ENCODE results near the gene GLB1L. TPM values are rescaled to one million over a fixed set of nuclear protein-coding genes. Genes with fewer than 3 reads are reported as not detected.

Gene GLB1L
- total RNA-seq, 4 donors from 2014 or later = 6.7 to 13.1 (median 9.6) TPM

DNA sequence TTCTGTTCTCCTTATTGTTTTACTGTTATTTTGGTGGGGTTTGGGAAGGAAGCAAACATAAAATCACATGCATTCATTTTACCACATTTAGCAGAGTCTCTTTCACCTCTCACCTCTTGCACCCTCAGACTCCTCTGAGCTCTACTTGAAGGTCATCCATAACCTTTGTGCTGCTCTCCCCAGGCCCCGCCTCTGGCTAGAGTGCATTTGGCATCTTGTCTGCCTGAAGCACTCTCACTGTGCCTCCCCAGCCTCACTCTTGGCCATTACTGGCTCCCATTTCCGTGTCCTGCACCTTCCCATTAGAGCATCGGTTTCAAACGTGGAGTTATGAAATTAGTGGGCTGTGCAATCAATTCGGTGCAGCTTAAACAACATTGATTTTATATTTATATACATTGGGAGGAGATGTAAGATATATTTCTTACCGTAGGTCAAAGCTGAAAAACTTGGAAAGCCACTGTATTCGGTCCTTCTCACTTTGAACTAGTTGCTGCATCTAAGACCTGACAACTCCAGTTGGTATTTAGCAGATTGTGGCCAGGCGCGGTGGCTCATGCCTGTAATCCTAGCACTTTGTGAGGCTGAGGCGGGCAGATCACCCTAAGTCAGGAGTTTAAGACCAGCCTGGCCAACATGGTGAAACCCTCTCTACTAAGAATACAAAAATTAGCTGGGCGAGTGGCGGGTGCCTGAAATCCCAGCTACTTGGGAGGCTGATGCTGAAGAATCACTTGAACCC lies 45.6 kb downstream of the GLB1L start:
- Histone ChIP-seq H3K27me3 (peaks cover 0 to 11% of the 10 kb centered on the region in 2 donors), H3K9me3 (no peaks in the 10 kb centered on the region), H3K27ac (no peak overlapping the region), H3K4me1 (peaks cover 0 to 4% (median 0%) of the 10 kb centered on the region in 4 donors), H3K4me3 (no peak overlapping the region), H3K36me3 (no peaks in the 10 kb centered on the region)
- WGBS, 2 donors = 88 to 89% methylated on average over 12 of the region's 12 CpGs
- DNase-seq (ENCODE audit: low spot score in 2 of 2) = peak in 1 of 2 donors; percentile 3
- no peak for TF ChIP-seq POLR2A (IDR thresholded peaks at IDR 0.05)
- TF ChIP-seq, protein P1, sequence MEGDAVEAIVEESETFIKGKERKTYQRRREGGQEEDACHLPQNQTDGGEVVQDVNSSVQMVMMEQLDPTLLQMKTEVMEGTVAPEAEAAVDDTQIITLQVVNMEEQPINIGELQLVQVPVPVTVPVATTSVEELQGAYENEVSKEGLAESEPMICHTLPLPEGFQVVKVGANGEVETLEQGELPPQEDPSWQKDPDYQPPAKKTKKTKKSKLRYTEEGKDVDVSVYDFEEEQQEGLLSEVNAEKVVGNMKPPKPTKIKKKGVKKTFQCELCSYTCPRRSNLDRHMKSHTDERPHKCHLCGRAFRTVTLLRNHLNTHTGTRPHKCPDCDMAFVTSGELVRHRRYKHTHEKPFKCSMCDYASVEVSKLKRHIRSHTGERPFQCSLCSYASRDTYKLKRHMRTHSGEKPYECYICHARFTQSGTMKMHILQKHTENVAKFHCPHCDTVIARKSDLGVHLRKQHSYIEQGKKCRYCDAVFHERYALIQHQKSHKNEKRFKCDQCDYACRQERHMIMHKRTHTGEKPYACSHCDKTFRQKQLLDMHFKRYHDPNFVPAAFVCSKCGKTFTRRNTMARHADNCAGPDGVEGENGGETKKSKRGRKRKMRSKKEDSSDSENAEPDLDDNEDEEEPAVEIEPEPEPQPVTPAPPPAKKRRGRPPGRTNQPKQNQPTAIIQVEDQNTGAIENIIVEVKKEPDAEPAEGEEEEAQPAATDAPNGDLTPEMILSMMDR (IDR thresholded peaks at IDR 0.05) = no peak
- TF ChIP-seq EP300 (IDR thresholded peaks at IDR 0.05) = no peak

DNA sequence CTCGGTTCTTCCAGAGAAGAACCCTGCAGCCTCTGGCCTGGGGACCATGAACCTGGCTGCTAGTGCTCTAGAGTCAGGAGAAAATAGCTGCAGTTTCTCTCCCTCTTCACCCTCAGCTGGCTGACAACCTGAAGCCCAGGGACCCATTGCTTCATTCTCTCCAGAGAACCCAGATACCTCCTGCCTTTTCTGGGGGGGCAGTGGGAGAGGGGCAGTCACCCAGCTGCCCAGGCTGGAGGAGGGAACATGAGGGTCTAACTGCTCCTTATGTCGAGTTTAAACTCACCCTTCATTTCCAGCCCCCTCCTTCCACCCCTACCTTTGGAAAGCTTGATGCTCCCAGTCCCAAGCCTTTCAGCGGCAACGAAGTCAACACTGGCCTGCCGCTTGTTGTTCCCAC lies 46.3 kb downstream of the GLB1L start:
- H3K4me3 ChIP-seq = no peak overlapping the region
- H3K9me3 ChIP-seq = no peaks in the 10 kb centered on the region
- 77 to 88% methylated on average over 5 of the region's 5 CpGs for WGBS, 2 donors
- H3K4me1 ChIP-seq = peaks cover 0 to 4% (median 0%) of the 10 kb centered on the region in 4 donors
- H3K27ac ChIP-seq = no peak overlapping the region
- H3K27me3 ChIP-seq = peaks cover 0 to 11% of the 10 kb centered on the region in 2 donors
- TF ChIP-seq EP300 (IDR thresholded peaks at IDR 0.05) (no peak), POLR2A (IDR thresholded peaks at IDR 0.05) (no peak)
- TF ChIP-seq, protein P1 (IDR thresholded peaks at IDR 0.05) = no peak
- no peak for DNase-seq (ENCODE audit: low spot score in 2 of 2)
- H3K36me3 ChIP-seq = no peaks in the 10 kb centered on the region

DNA sequence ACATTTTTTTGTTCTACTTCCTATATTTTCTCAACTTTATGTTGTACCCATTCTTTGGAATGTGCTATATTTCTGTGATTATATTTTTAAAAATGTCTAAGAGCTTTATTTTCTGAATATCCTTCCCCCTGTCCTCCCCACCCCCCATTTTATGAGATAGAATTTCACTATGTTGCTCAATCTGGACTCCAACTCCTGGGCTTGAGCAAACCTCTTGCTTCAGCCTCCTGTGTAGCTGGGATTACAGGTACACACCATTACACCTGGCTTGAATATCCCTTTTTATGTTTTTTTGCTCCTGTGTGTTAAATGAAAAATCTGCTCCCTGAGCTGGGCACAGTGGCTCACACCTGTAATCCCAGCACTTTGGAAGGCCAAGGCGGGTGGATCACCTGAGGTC lies 47.9 kb downstream of the GLB1L start:
- H3K4me1 ChIP-seq = peaks cover 0 to 4% (median 0%) of the 10 kb centered on the region in 4 donors
- peaks cover 0 to 11% of the 10 kb centered on the region in 2 donors for H3K27me3 ChIP-seq
- H3K36me3 ChIP-seq = no peaks in the 10 kb centered on the region
- no peak for DNase-seq (ENCODE audit: low spot score in 2 of 2)
- no peaks in the 10 kb centered on the region for H3K9me3 ChIP-seq
- H3K4me3 ChIP-seq = no peak overlapping the region
- H3K27ac ChIP-seq = no peak overlapping the region
- 94 to 100% methylated on average over 1 of the region's 1 CpG for WGBS, 2 donors
- TF ChIP-seq, protein P1 (IDR thresholded peaks at IDR 0.05) = no peak

DNA sequence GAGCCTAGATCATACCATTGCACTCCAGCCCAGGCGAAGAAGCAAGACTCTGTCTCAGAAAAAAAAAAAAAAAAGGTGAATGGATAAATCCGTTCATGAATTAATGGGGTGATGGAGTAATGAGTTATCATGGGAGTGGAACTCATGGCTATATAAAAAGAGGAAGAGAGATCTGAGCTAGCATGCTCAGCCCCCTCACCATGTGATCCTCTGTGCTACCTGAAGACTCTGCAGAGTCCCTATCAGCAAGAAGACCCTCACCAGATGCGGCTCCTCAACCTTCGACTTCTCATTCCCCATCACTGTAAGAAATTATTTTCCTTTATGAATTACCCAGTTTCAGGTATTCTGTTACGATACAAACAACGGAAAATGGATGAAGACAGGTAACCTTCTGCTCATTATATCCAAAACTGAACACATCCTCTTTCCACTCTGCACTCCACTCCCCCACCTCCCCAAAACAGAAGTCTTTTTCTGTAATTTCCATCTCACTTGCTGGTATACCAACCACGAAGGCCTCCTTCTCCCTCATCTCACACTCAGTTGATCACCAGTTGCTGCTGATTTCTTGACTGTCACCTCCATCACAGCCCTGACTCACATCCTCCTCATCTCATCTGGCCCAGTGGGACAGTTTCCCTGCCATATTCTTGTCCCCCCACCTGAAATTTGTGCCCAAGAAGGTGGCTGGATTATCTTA lies 58.3 kb downstream of the GLB1L start:
- no peak for DNase-seq (ENCODE audit: low spot score in 2 of 2)
- WGBS, 2 donors = 87 to 90% methylated on average over 7 of the region's 7 CpGs

More for the DNA sequence above, 58.3 kb downstream of the GLB1L start:
- TF ChIP-seq POLR2A (IDR thresholded peaks at IDR 0.05) (no peak), EP300 (IDR thresholded peaks at IDR 0.05) (no peak)
- TF ChIP-seq, protein P1 (IDR thresholded peaks at IDR 0.05) = no peak
- H3K36me3 ChIP-seq = peaks cover 0 to 42% (median 15%) of the 10 kb centered on the region in 3 donors
- H3K4me1 ChIP-seq = peaks cover 0 to 8% (median 0%) of the 10 kb centered on the region in 4 donors
- H3K9me3 ChIP-seq = no peaks in the 10 kb centered on the region
- H3K27ac ChIP-seq = no peak overlapping the region
- H3K4me3 ChIP-seq = no peak overlapping the region
- H3K27me3 ChIP-seq = no peaks in the 10 kb centered on the region

Small RNAs within 50 kb of the gene (small RNA-seq; reads per million reads assigned to genes)
- gene MIR153-1 = not detected

Other genes with a start within 250 kb of the GLB1L start
- not detected for gene CFAP65, start 203.9 kb downstream of the GLB1L start, total RNA-seq
- under 1 TPM in 1 of 4 donors, not detected in 3; 0.63 TPM for gene IHH, start 184.5 kb downstream of the GLB1L start, total RNA-seq
- gene NHEJ1, start 84.6 kb downstream of the GLB1L start, total RNA-seq = 10 to 100 TPM; 12.9 to 27.4 (median 17.6) TPM
- gene SLC23A3, start 75.4 kb downstream of the GLB1L start, total RNA-seq = under 1 TPM in 3 of 4 donors, not detected in 1; 0.21 to 0.98 (median 0.30) TPM
- gene CNPPD1, start 68.5 kb downstream of the GLB1L start, total RNA-seq = 10 to 100 TPM; 38.8 to 51.3 (median 49.4) TPM
- 10 to 100 TPM; 45.8 to 59.4 (median 54.3) TPM for gene RETREG2, start 67.2 kb downstream of the GLB1L start, total RNA-seq
- 10 to 100 TPM; 30.3 to 58.8 (median 50.5) TPM for gene ZFAND2B, start 38.7 kb downstream of the GLB1L start, total RNA-seq
- 10 to 100 TPM; 22.7 to 43.2 (median 36.1) TPM for gene ABCB6, start 26.5 kb downstream of the GLB1L start, total RNA-seq
- 10 to 100 TPM; 23.4 to 40.0 (median 30.5) TPM for gene ATG9A, start 15.8 kb downstream of the GLB1L start, total RNA-seq
- gene ANKZF1, start 15.6 kb downstream of the GLB1L start, total RNA-seq = 100 to 1,000 TPM in 2 of 4 donors, 10 to 100 TPM in 2; 84.5 to 106 (median 97.6) TPM
- 10 to 100 TPM in 3 of 4 donors, 1 to 10 TPM in 1; 9.6 to 17.7 (median 15.3) TPM for gene STK16, start within 50 bp of the GLB1L start, total RNA-seq
- not detected for gene TUBA4B, start 7.8 kb upstream of the GLB1L start, total RNA-seq
- gene TUBA4A, start 8.5 kb upstream of the GLB1L start, total RNA-seq = 10 to 100 TPM in 1 of 4 donors, 1 to 10 TPM in 3; 8.0 to 24.6 (median 9.4) TPM
- 100 to 1,000 TPM in 3 of 4 donors, 10 to 100 TPM in 1; 95.7 to 106 (median 102) TPM for gene DNAJB2, start 33.9 kb upstream of the GLB1L start, total RNA-seq
- not detected for gene PTPRN, start 64.0 kb upstream of the GLB1L start, total RNA-seq
- not detected for gene RESP18, start 87.3 kb upstream of the GLB1L start, total RNA-seq
- gene DNPEP, start 142.5 kb upstream of the GLB1L start, total RNA-seq = 10 to 100 TPM; 35.2 to 88.1 (median 52.6) TPM
- 10 to 100 TPM; 20.7 to 50.4 (median 25.0) TPM for gene DES, start 172.9 kb upstream of the GLB1L start, total RNA-seq
- gene SPEG, start 189.4 kb upstream of the GLB1L start, total RNA-seq = 10 to 100 TPM in 1 of 4 donors, 1 to 10 TPM in 3; 6.7 to 10.2 (median 8.1) TPM

Measured in tibial nerve (tissue), 4 donors.